GM12878 (cell line): ENCODE results near the gene NT5DC3.

ENCODE experiments used
- CTCF ChIP-seq, 3 experiments: IDR thresholded peaks in 2 of 3; conservative IDR thresholded peaks in 1 of 3; 2 replicates each; pipeline ENCODE4 v1.5.1; 2011; ENCODE audit warnings: low read depth in 3 of 3, low read length in 3 of 3, mild to moderate bottlenecking in 3 of 3, control low read depth in 2 of 3, moderate library complexity in 2 of 3, inconsistent platforms in 1 of 3, mixed read lengths in 1 of 3; ENCODE audit not compliant: control insufficient read depth in 2 of 3, insufficient read depth in 1 of 3; ENCODE audit errors: extremely low read depth in 1 of 3
- EZH2 ChIP-seq: IDR thresholded peaks from 2 replicates; pipeline ENCODE4 v1.6.1; 2012; ENCODE audit warnings: low read depth, mild to moderate bottlenecking, control low read depth, inconsistent platforms, low read length, borderline replicate concordance; ENCODE audit not compliant: control insufficient read depth

DNA sequence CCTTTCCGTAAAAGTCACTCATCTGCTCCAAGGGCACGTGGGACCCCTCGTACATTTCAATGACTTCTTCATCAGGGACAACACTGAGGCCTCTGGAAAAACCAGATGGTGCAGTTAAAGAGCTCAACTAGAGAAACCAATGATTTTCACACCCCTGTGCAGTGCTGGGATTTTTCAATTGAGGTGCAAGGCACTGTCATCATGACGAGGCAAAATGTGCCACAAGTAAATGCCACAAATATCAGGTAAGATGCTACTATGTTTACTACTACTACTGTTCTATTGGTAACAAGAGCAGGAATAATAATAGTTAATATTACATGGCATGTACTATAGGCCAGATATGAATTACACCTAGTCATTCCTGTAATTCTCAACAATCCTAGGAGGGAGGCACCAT, 42.4 kb downstream of the NT5DC3 start:
- no peak for TF ChIP-seq CTCF (IDR thresholded peaks at IDR 0.05 in 2 of 3, conservative IDR thresholded peaks at IDR 0.05 in 1 of 3; ENCODE audit: control insufficient read depth in 2 of 3, extremely low read depth in 1 of 3, insufficient read depth in 1 of 3, low read depth in 3 of 3, low read length in 3 of 3)
- TF ChIP-seq EZH2: no peak
